HepG2 (cell line): ENCODE measurements around the gene CD69. TPM values are rescaled to one million over a fixed set of nuclear protein-coding genes. Genes with fewer than 3 reads are reported as not detected.

Experiments
- ATAC-seq: fragments of 200-7000 bp; cut with Tn5 transposase; 3 replicates; pipeline ENCODE4 v1.9.1; 2020; ENCODE audit warnings: mild to moderate bottlenecking, moderate library complexity
- BruUV-seq: library from RNA; stranded (reverse); fragments of 400-500 nt; replicated peaks from 2 replicates; lab custom pipeline; 2021; lab: Mats Ljungman, UMichigan
- CTCF ChIA-PET: fragments of 300-600 bp; formaldehyde crosslinking; extraction: SDS; loops from one replicate; lab custom pipeline; 2021; ENCODE audit warnings: low total read pairs, inconsistent platforms, low intra/inter-chr PET ratio; lab: Yijun Ruan, JAX
- POLR2A ChIA-PET: fragments of 350-600 bp; sonication (Branson Sonifier 250); formaldehyde crosslinking; loops from one replicate; lab custom pipeline; 2020; ENCODE audit warnings: antibody characterized with exemption, inconsistent platforms; lab: Yijun Ruan, JAX
- DNase-seq: peaks from one replicate; pipeline ENCODE4 v3.0.0-alpha.2; 2015; ENCODE audit warnings: low spot score
- FAIRE-seq: peaks from 3 replicates; lab custom pipeline; 2011; peaks lifted over from hg19 to GRCh38; lab: Jason Lieb, UNC
- H2AFZ ChIP-seq: one replicate; pipeline ENCODE4 v1.6.1; 2011; ENCODE audit warnings: low read length, inconsistent platforms
- H3K27ac ChIP-seq: fragments of 300-600 bp; 3 replicates; pipeline ENCODE4 v1.8.0; 2011; ENCODE audit warnings: mixed run types, mild to moderate bottlenecking, mixed read lengths, low read length, inconsistent platforms; ENCODE audit not compliant: insufficient read depth; ENCODE audit errors: extremely low read length
- H3K27me3 ChIP-seq, 2 experiments: fragments of 200-600 bp in 1 of 2; 2 replicates in 1 of 2; 3 replicates in 1 of 2; pipeline versions ENCODE4 v1.6.0 to v1.8.0; 2011; ENCODE audit warnings: low read length in 2 of 2, mild to moderate bottlenecking in 2 of 2, moderate library complexity in 2 of 2, inconsistent platforms in 1 of 2; ENCODE audit not compliant: insufficient read depth in 2 of 2, control insufficient read depth in 1 of 2
- H3K36me3 ChIP-seq, 2 experiments: fragments of 200-600 bp in 1 of 2; replicated peaks in 1 of 2; 2 replicates in 1 of 2; 3 replicates in 1 of 2; pipeline versions ENCODE4 v1.5.1 to v1.8.0; 2011; ENCODE audit warnings: low read length in 2 of 2, inconsistent platforms in 1 of 2; ENCODE audit not compliant: insufficient read depth in 2 of 2, control insufficient read depth in 1 of 2
- H3K4me1 ChIP-seq: 2 replicates; pipeline ENCODE4 v1.5.1; 2012; ENCODE audit warnings: low read length, inconsistent platforms; ENCODE audit not compliant: insufficient read depth
- H3K4me2 ChIP-seq: 2 replicates; pipeline ENCODE4 v1.6.0; 2011; ENCODE audit warnings: low read depth, low read length, inconsistent platforms
- H3K4me3 ChIP-seq, 3 experiments: fragments of 200-600 bp in 1 of 3; sonication (generic), shearing (Covaris generic) in 1 of 3; replicated peaks in 1 of 3; 2 replicates each; pipeline ENCODE4 v1.5.1; 2011 to 2016; ENCODE audit warnings: low read length in 3 of 3, inconsistent platforms in 2 of 3, low read depth in 2 of 3, mild to moderate bottlenecking in 2 of 3, control low read depth in 1 of 3, mixed read lengths in 1 of 3; ENCODE audit not compliant: insufficient read depth in 1 of 3
- H3K79me2 ChIP-seq: one replicate; pipeline ENCODE4 v1.6.1; 2011; ENCODE audit warnings: low read length, inconsistent platforms; ENCODE audit not compliant: insufficient read depth
- H3K9ac ChIP-seq: 2 replicates; pipeline ENCODE4 v1.6.0; 2011; ENCODE audit warnings: mild to moderate bottlenecking, low read depth, low read length, inconsistent platforms; ENCODE audit not compliant: insufficient read depth
- H3K9me3 ChIP-seq: 2 replicates; pipeline ENCODE4 v1.5.1; 2012; ENCODE audit warnings: mild to moderate bottlenecking, low read length
- H4K20me1 ChIP-seq: 2 replicates; pipeline ENCODE4 v1.6.0; 2011; ENCODE audit warnings: inconsistent platforms, mild to moderate bottlenecking, low read length, moderate library complexity; ENCODE audit not compliant: insufficient read depth
- CENPBD1 ChIP-seq: sonication (generic); formaldehyde crosslinking; IDR thresholded peaks from 2 replicates; pipeline ENCODE4 v1.8.0; 2022; ENCODE audit warnings: missing genetic modification reagents, low read depth, mild to moderate bottlenecking, borderline replicate concordance
- CENPT ChIP-seq: sonication (generic); formaldehyde crosslinking; IDR thresholded peaks from 2 replicates; pipeline ENCODE4 v1.8.0; 2022; ENCODE audit warnings: low read depth, mild to moderate bottlenecking, moderate library complexity, missing genetic modification reagents
- HIVEP1 ChIP-seq: sonication (generic); formaldehyde crosslinking; IDR thresholded peaks from 2 replicates; pipeline ENCODE4 v1.4.0; 2020; ENCODE audit warnings: mild to moderate bottlenecking, missing genetic modification reagents
- MYC ChIP-seq: sonication (generic); formaldehyde crosslinking; IDR thresholded peaks from 2 replicates; pipeline ENCODE4 v1.9.0; 2021; ENCODE audit warnings: missing genetic modification reagents, borderline replicate concordance
- NR2F2 ChIP-seq: IDR thresholded peaks from 2 replicates; pipeline ENCODE4 v1.6.1; 2012; ENCODE audit warnings: low read depth, inconsistent platforms, borderline replicate concordance
- REL ChIP-seq: sonication (generic); formaldehyde crosslinking; conservative IDR thresholded peaks from 2 replicates; pipeline ENCODE4 v1.8.0; 2022; ENCODE audit warnings: mild to moderate bottlenecking, missing genetic modification reagents, moderate library complexity
- SP4 ChIP-seq: sonication (generic); formaldehyde crosslinking; IDR thresholded peaks from 2 replicates; pipeline ENCODE4 v1.8.1; 2023; ENCODE audit warnings: mild to moderate bottlenecking, missing genetic modification reagents
- ZBTB3 ChIP-seq: sonication (generic); formaldehyde crosslinking; IDR thresholded peaks from 2 replicates; pipeline ENCODE4 v1.4.0; 2020; ENCODE audit warnings: low read depth, mild to moderate bottlenecking, moderate library complexity, missing genetic modification reagents, borderline replicate concordance
- ZMYM3 ChIP-seq: sonication (generic); formaldehyde crosslinking; IDR thresholded peaks from 2 replicates; pipeline ENCODE4 v1.5.1; 2020; ENCODE audit warnings: mild to moderate bottlenecking, missing genetic modification reagents
- ZNF224 ChIP-seq: sonication (generic); formaldehyde crosslinking; IDR thresholded peaks from 2 replicates; pipeline ENCODE4 v1.5.0; 2020; ENCODE audit warnings: mild to moderate bottlenecking, missing genetic modification reagents
- ZNF530 ChIP-seq: sonication (generic); formaldehyde crosslinking; IDR thresholded peaks from 2 replicates; pipeline ENCODE4 v1.5.0; 2020; ENCODE audit warnings: low read depth, mild to moderate bottlenecking, missing genetic modification reagents
- ZNF605 ChIP-seq: sonication (generic); formaldehyde crosslinking; IDR thresholded peaks from 2 replicates; pipeline ENCODE4 v1.8.0; 2022; ENCODE audit warnings: mild to moderate bottlenecking, missing genetic modification reagents
- ZNF788 ChIP-seq: sonication (generic); formaldehyde crosslinking; IDR thresholded peaks from 2 replicates; pipeline ENCODE4 v1.5.0; 2020; ENCODE audit warnings: mild to moderate bottlenecking, missing genetic modification reagents, borderline replicate concordance
- ZSCAN20 ChIP-seq: sonication (generic); formaldehyde crosslinking; IDR thresholded peaks from 2 replicates; pipeline ENCODE4 v1.4.0; 2020; ENCODE audit warnings: missing genetic modification reagents, mild to moderate bottlenecking, borderline replicate concordance
- WGBS: methylation state at CpG from one replicate; pipeline ENCODE4 v1.1.6; 2017; ENCODE audit warnings: low lambda C conversion rate; 5-methylcytosine and 5-hydroxymethylcytosine counted together
- in situ Hi-C: cut with HindIII; loops from 2 replicates; pipeline ENCODE4 v1.10.0; 2017; ENCODE audit warnings: low pct_unique_long_range_greater_than_20kb; ENCODE audit not compliant: extremely low pct_ligation_motif_present
- intact Hi-C: fragments of 100-400 bp; cut with micrococcal nuclease; formaldehyde crosslinking; loops from one replicate; pipeline ENCODE4 v1.10.0; 2022; ENCODE audit not compliant: unreplicated experiment
- polyA plus RNA-seq, 8 experiments: library from polyadenylated mRNA; depleted of rRNA in 3 of 8; stranded (reverse) in 7 of 8; unstranded in 1 of 8; fragments of >200 nt; fragmentation: Illumina TruSeq in 4 of 8; extraction: Trizol in 4 of 8; gene quantifications; 2 replicates each; pipeline versions ENCODE4 v1.2.1 to v1.2.3, GENCODE V29; 2011 to 2016; ENCODE audit warnings: low read depth in 4 of 8, missing spikeins in 1 of 8, mixed read lengths in 1 of 8; ENCODE audit not compliant: insufficient read depth in 1 of 8
- total RNA-seq, 5 experiments: library from RNA; depleted of rRNA; stranded (reverse); fragments of >200 nt; fragmentation: Illumina TruSeq; extraction: Trizol; gene quantifications; 2 replicates each; pipeline ENCODE4 v1.2.3, GENCODE V29; 2016; ENCODE audit warnings: low read depth in 1 of 5
- TF ChIP-seq, protein P1 (sequence below): sonication (generic); formaldehyde crosslinking; IDR thresholded peaks from 2 replicates; pipeline ENCODE4 v1.5.0; 2020; ENCODE audit warnings: mild to moderate bottlenecking, missing genetic modification reagents
- TF ChIP-seq, protein P2 (sequence below): sonication (generic); formaldehyde crosslinking; IDR thresholded peaks from 2 replicates; pipeline ENCODE4 v1.4.0; 2020; ENCODE audit warnings: missing genetic modification reagents

CD69 gene
- total and polyA plus RNA-seq, 2 of the 13 experiments (the other 11 are each of a cell fraction or from before 2014, with no cell fraction given), result not detected

DNA sequence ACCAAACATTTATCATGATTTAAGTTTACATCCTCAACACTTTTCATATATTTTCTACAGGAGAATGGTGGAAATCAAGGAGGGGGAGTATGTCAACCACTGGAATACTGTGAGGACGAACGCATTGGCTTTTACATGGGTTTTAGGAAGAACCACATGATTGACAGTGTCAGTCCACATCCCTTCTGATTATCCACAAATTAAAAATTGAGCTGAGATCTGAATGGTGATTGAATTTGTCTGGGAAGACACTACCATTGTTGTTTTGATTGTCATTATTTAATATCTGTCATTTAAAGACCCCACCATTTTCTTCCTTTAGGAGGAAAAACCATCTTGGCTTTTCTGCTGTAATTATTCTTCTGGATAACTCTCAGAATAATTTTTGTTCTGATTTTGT, 35.2 kb upstream of the CD69 start:
- H3K27me3 ChIP-seq, result peaks cover 0 to 6% of the 10 kb centered on the region in 2 experiments; a peak in 1 of 5 replicates
- no peak overlapping the region for H3K4me2 ChIP-seq
- FAIRE-seq, result no peak
- no peaks in the 10 kb centered on the region for H3K9me3 ChIP-seq
- no peaks in the 10 kb centered on the region for H3K4me1 ChIP-seq
- no peak overlapping the region for H3K27ac ChIP-seq
- H3K4me3 ChIP-seq, result no peak overlapping the region
- no peaks in the 10 kb centered on the region for H3K36me3 ChIP-seq
- TF ChIP-seq, protein P1, sequence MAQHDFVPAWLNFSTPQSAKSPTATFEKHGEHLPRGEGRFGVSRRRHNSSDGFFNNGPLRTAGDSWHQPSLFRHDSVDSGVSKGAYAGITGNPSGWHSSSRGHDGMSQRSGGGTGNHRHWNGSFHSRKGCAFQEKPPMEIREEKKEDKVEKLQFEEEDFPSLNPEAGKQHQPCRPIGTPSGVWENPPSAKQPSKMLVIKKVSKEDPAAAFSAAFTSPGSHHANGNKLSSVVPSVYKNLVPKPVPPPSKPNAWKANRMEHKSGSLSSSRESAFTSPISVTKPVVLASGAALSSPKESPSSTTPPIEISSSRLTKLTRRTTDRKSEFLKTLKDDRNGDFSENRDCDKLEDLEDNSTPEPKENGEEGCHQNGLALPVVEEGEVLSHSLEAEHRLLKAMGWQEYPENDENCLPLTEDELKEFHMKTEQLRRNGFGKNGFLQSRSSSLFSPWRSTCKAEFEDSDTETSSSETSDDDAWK, result no peak
- no peak for TF ChIP-seq ZNF788 (CRISPR knock-in tag)
- TF ChIP-seq, protein P2, sequence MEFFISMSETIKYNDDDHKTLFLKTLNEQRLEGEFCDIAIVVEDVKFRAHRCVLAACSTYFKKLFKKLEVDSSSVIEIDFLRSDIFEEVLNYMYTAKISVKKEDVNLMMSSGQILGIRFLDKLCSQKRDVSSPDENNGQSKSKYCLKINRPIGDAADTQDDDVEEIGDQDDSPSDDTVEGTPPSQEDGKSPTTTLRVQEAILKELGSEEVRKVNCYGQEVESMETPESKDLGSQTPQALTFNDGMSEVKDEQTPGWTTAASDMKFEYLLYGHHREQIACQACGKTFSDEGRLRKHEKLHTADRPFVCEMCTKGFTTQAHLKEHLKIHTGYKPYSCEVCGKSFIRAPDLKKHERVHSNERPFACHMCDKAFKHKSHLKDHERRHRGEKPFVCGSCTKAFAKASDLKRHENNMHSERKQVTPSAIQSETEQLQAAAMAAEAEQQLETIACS (CRISPR knock-in tag), result no peak
- TF ChIP-seq, all 625 proteins: peak for 0
- intact Hi-C loops (no loop called here), in situ Hi-C loops (no loop called here)
- no TSS peak for BruUV-seq
- H3K9ac ChIP-seq, result no peak overlapping the region
- H3K79me2 ChIP-seq, result no peaks in the 10 kb centered on the region
- ATAC-seq, result no peak
- WGBS, result 55% methylated on average over 2 of the region's 2 CpGs
- no peaks in the 10 kb centered on the region for H4K20me1 ChIP-seq
- ChIA-PET CTCF (no interaction called here), POLR2A (no interaction called here)
- no peak overlapping the region for H2AFZ ChIP-seq
- DNase-seq, result no peak

DNA sequence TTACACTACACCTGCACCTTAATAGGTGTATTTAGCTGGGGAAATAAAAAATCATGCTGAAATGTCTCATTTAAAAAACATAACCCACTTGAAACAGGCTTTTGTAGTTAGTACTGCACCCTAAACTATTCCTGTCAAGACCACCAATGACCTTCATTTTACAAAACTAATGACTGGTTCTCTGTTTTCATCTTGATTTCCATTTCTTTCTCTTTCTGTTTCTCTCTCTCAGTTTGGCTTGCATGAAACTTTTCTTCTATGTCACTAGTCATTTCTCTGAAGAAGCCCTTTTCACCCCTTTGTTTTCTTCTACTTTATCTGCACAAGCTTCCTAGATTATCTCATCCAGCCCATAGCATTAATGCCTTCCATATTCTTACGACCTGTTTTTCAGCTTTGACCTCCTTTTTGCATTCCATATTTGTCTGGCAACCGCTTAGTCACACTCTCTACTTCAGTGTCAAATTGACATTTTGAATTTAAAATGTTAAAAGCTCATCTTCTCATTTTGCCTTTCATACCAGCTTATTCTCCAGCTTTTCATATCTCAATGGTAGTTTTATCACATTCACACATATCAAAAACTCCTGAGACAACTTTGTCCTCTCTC, 33.9 kb upstream of the CD69 start:
- BruUV-seq, result no TSS peak
- no peak for DNase-seq
- H3K4me1 ChIP-seq, result no peaks in the 10 kb centered on the region
- H3K4me2 ChIP-seq, result no peak overlapping the region
- no peak overlapping the region for H3K27ac ChIP-seq
- ChIA-PET CTCF (no interaction called here), POLR2A (no interaction called here)
- no peak overlapping the region for H2AFZ ChIP-seq
- H4K20me1 ChIP-seq, result no peaks in the 10 kb centered on the region
- intact Hi-C loops (no loop called here), in situ Hi-C loops (no loop called here)
- WGBS, result 4% methylated on average over 2 of the region's 2 CpGs
- FAIRE-seq, result no peak
- peaks cover 0 to 6% of the 10 kb centered on the region in 2 experiments; a peak in 1 of 5 replicates for H3K27me3 ChIP-seq
- H3K4me3 ChIP-seq, result no peak overlapping the region
- no peaks in the 10 kb centered on the region for H3K36me3 ChIP-seq
- no peaks in the 10 kb centered on the region for H3K9me3 ChIP-seq
- H3K79me2 ChIP-seq, result no peaks in the 10 kb centered on the region
- H3K9ac ChIP-seq, result no peak overlapping the region
- ATAC-seq, result no peak
- TF ChIP-seq CENPT (no peak), HIVEP1 (CRISPR knock-in tag) (no peak), ZNF605 (CRISPR knock-in tag) (no peak), ZNF530 (no peak), ZNF224 (CRISPR knock-in tag) (no peak), ZBTB3 (no peak), CENPBD1 (CRISPR knock-in tag) (no peak), NR2F2 (no peak), ZSCAN20 (CRISPR knock-in tag) (no peak), SP4 (no peak), REL (CRISPR knock-in tag) (no peak), ZMYM3 (CRISPR knock-in tag) (no peak), MYC (CRISPR knock-in tag) (no peak)
